Heart right ventricle (tissue), 16 donors: ENCODE results near the gene LETMD1. TPM values are rescaled to one million over a fixed set of nuclear protein-coding genes. Genes with fewer than 3 reads are reported as not detected.

Experiments
- ATAC-seq, 8 donors: fragments of 200-7000 bp; cut with Tn5 transposase; one replicate each; pipeline ENCODE4 v1.9.1; 2020; ENCODE audit warnings: mild to moderate bottlenecking in 8 of 8, moderate library complexity in 8 of 8, moderate number of reproducible peaks in 1 of 8
- DNase-seq, 2 donors: peaks; one replicate each; pipeline ENCODE4 v3.0.0-alpha.2; 2020
- H3K27ac ChIP-seq, 10 donors: fragments of 200-600 bp; sonication (generic) in 2 of 10; one replicate each; pipeline versions ENCODE4 v1.5.0 to v1.8.0; 2020 to 2022; ENCODE audit warnings: mild to moderate bottlenecking in 3 of 10
- H3K27me3 ChIP-seq, 7 donors: fragments of 200-600 bp; one replicate each; pipeline ENCODE4 v1.8.0; 2021 to 2022; ENCODE audit warnings: mild to moderate bottlenecking in 2 of 7
- H3K36me3 ChIP-seq, 9 donors: fragments of 200-600 bp; sonication (generic) in 1 of 9; one replicate each; pipeline versions ENCODE4 v1.5.0 to v1.8.0; 2020 to 2022; ENCODE audit warnings: mild to moderate bottlenecking in 2 of 9
- H3K4me1 ChIP-seq, 9 donors: fragments of 200-600 bp; sonication (generic) in 1 of 9; one replicate each; pipeline versions ENCODE4 v1.5.0 to v1.8.0; 2020 to 2022; ENCODE audit warnings: mild to moderate bottlenecking in 4 of 9
- H3K4me3 ChIP-seq, 10 donors: fragments of 200-600 bp; sonication (generic) in 2 of 10; one replicate each; pipeline versions ENCODE4 v1.5.0 to v1.8.0; 2020 to 2022; ENCODE audit warnings: mild to moderate bottlenecking in 7 of 10, moderate library complexity in 2 of 10
- H3K9me3 ChIP-seq, 11 donors: fragments of 200-600 bp in 10 of 11; sonication (generic) in 2 of 11; one replicate each; pipeline versions ENCODE4 v1.5.0 to v1.8.0; 2013 to 2022; ENCODE audit warnings: mild to moderate bottlenecking in 2 of 11, control low read depth in 1 of 11, moderate library complexity in 1 of 11
- CTCF ChIP-seq, 9 donors: fragments of 200-600 bp; sonication (generic) in 2 of 9; IDR thresholded peaks; one replicate each; pipeline versions ENCODE4 v1.5.0 to v1.8.0; 2021 to 2022; ENCODE audit warnings: antibody characterized with exemption in 9 of 9, mild to moderate bottlenecking in 5 of 9, moderate library complexity in 1 of 9
- WGBS, 2 donors: extraction: QIAGEN DNeasy Blood & Tissue Kit; methylation state at CpG; one replicate each; pipeline ENCODE4 v1.1.7; 2013; ENCODE audit warnings: inconsistent platforms in 1 of 2; 5-methylcytosine and 5-hydroxymethylcytosine counted together
- intact Hi-C, 10 donors: fragments of 100-400 bp; cut with DNase I; formaldehyde crosslinking; loops; one replicate each; pipeline versions ENCODE4 v1.11.1 to v1.14.2; 2022
- polyA plus RNA-seq, 2 donors: library from polyadenylated mRNA; stranded (reverse); fragments of 200-250 nt; gene quantifications; one replicate each; pipeline ENCODE4 v1.2.3, GENCODE V29; 2013
- total RNA-seq, 10 donors: library from RNA; stranded (reverse); fragmentation: NEBNext Ultra II Directional in 3 of 10; extraction: Animal tissue kit (Norgen Biotek cat#: 25700) in 3 of 10; gene quantifications; one replicate each; pipeline versions ENCODE4 v1.2.1 to v1.2.4, GENCODE V29; 2021 to 2023
- donor health status: Arrhythmogenic right ventricular cardiomyopathy.
- donor health status: ischemic (EF 13 %, LVEDD 7.1; RV severe dilation, severe dysfunction).
- donor health status: healthy with polysubstance abuse.
- donor health status: DM: no; HTN: yes; CAD: no.
- donor health status: DM: no; HTN: no; CAD: no.
- donor health status: ischemic (EF 25% LVEDD 6.9; RV normal size, moderate dysfunction).
- donor health status: ischemic (EF 25% LVEDD 5.7; RV mildly dilated, moderate dysfunction).
- donor health status: healthy.
- donor health status: DM: yes; HTN: yes; CAD: no.
- donor health status: Ischemic cardiomyopathy.
- donor health status: ischemic (EF 35%, LVEDD 5.7; RV mildly dilated, moderate dysfunction).
- donor health status: nonischemic (EF 11% LVEDD 7.7; RV severe dilation, severe dysfunction).
- donor health status: DM: yes; HTN: yes; CAD: no.
- donor health status: PGD.
- donor health status: ischemic (EF 29% LVEDD 5.4; RV normal size, mild dysfunction).
- donor health status: nonischemic (EF 23%, LVEDD 6.1; RV moderate dilation, normal function).

LETMD1 gene
- total and polyA plus RNA-seq, 12 donors = 17.3 to 27.3 (median 22.6) TPM

DNA sequence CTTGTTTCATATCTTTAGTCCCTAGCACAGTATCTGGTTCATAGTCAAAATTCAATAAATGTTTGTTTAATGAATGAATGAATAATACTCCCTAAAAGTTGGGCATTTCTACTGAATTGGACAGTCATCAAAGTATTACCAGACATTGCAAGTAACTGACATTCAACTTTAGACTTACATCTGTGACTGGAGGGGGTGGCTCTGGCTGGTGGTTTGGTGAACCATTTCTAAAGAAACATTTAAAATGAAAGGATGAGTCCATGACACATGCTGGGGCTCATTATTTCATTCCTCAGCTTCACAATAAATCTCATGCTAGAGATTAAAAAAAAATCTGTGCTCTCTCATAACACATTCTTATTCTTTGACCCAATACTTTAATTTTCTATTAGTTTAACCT is 55.9 kb downstream of the LETMD1 start:
- H3K4me1 ChIP-seq = peaks cover 0 to 2% (median 0%) of the 10 kb centered on the region in 9 donors
- H3K9me3 ChIP-seq = no peaks in the 10 kb centered on the region
- H3K4me3 ChIP-seq = no peak overlapping the region
- TF ChIP-seq CTCF (IDR thresholded peaks at IDR 0.05) = no peak
- ATAC-seq (no peak), DNase-seq (no peak)
- no peaks in the 10 kb centered on the region for H3K27me3 ChIP-seq
- no peak overlapping the region for H3K27ac ChIP-seq
- peaks cover 0 to 100% (median 63%) of the 10 kb centered on the region in 9 donors for H3K36me3 ChIP-seq
- intact Hi-C loops = no loop called here

DNA sequence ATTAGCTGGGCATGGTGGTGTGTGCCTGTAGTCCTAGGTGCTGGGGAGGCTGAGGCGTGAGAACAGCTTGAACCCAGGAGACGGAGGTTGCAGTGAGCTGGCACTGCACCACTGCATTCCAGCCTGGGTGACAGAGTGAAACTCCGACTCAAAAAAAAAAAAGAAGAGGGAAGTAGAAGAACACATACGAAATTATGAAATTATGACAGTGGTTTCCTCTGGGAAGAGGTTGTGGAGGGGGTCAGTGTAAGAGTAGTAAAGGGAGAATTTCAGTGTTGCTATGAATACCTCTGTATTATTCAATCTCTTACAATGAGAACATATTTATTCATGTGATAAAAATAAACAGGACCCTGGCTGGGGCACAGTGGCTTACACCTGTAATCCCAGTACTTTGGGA is 60.0 kb downstream of the LETMD1 start:
- Histone ChIP-seq H3K27me3 (no peaks in the 10 kb centered on the region), H3K4me3 (no peak overlapping the region), H3K27ac (no peak overlapping the region), H3K9me3 (no peaks in the 10 kb centered on the region), H3K4me1 (peaks cover 0 to 4% (median 0%) of the 10 kb centered on the region in 9 donors), H3K36me3 (peaks cover 0 to 100% (median 40%) of the 10 kb centered on the region in 9 donors)
- intact Hi-C loops = loop anchor here in 1 of 10 donors (5.0 kb wide), 1 partner anchor 479 kb away; no protein-coding TSS in a partner anchor
- DNase-seq (no peak), ATAC-seq (no peak)
- TF ChIP-seq CTCF (IDR thresholded peaks at IDR 0.05) = no peak
- WGBS, 2 donors = 82 to 93% methylated on average over 4 of the region's 4 CpGs

Other genes starting within 250 kb of the LETMD1 start
- gene TMPRSS12, start 205.4 kb upstream of the LETMD1 start, total RNA-seq = not detected
- gene TMPRSS12, start 205.4 kb upstream of the LETMD1 start, polyA plus RNA-seq = not detected
- gene HIGD1C, start 95.8 kb upstream of the LETMD1 start, total RNA-seq = not detected
- gene HIGD1C, start 95.8 kb upstream of the LETMD1 start, polyA plus RNA-seq = not detected
- gene SLC11A2, start 21.9 kb upstream of the LETMD1 start, total RNA-seq = 10 to 100 TPM; 17.3 to 31.3 (median 22.8) TPM
- 10 to 100 TPM; 10.7 to 12.0 TPM for gene SLC11A2, start 21.9 kb upstream of the LETMD1 start, polyA plus RNA-seq
- gene CSRNP2, start 35.3 kb downstream of the LETMD1 start, total RNA-seq = 10 to 100 TPM; 13.7 to 25.3 (median 16.1) TPM
- 10 to 100 TPM in 1 of 2 donors, 1 to 10 TPM in 1; 7.7 to 12.9 TPM for gene CSRNP2, start 35.3 kb downstream of the LETMD1 start, polyA plus RNA-seq
- 10 to 100 TPM; 19.3 to 30.9 (median 25.5) TPM for gene TFCP2, start 124.8 kb downstream of the LETMD1 start, total RNA-seq
- gene TFCP2, start 124.8 kb downstream of the LETMD1 start, polyA plus RNA-seq = 10 to 100 TPM in 1 of 2 donors, 1 to 10 TPM in 1; 8.7 to 12.0 TPM
- gene POU6F1, start 169.7 kb downstream of the LETMD1 start, total RNA-seq = 10 to 100 TPM in 1 of 10 donors, 1 to 10 TPM in 9; 4.9 to 13.9 (median 7.8) TPM
- 10 to 100 TPM in 1 of 2 donors, 1 to 10 TPM in 1; 4.1 to 10.1 TPM for gene POU6F1, start 169.7 kb downstream of the LETMD1 start, polyA plus RNA-seq
- gene DAZAP2, start 190.5 kb downstream of the LETMD1 start, total RNA-seq = 100 to 1,000 TPM; 140 to 185 (median 165) TPM
- 100 to 1,000 TPM in 1 of 2 donors, 10 to 100 TPM in 1; 39.7 to 228 TPM for gene DAZAP2, start 190.5 kb downstream of the LETMD1 start, polyA plus RNA-seq
- 1 to 10 TPM; 2.0 to 6.9 (median 3.5) TPM for gene SMAGP, start 222.1 kb downstream of the LETMD1 start, total RNA-seq
- gene SMAGP, start 222.1 kb downstream of the LETMD1 start, polyA plus RNA-seq = 1 to 10 TPM; 3.6 to 7.3 TPM